BLaER1 treated with 17β-estradiol and CSF1 and Interleukin-3, amounts not matched to agents 10 nM and 100 nM (cell line): ENCODE data around the gene B3GALT5.

ENCODE experiments used
- H3K27ac ChIP-seq, 11 experiments: shearing (Covaris generic); formaldehyde crosslinking; 2 replicates each; pipeline ENCODE4 v1.8.1; 2022
- H3K27me3 ChIP-seq, 11 experiments: shearing (Covaris generic); formaldehyde crosslinking; 2 replicates each; pipeline ENCODE4 v1.8.1; 2022
- H3K36me3 ChIP-seq, 11 experiments: shearing (Covaris generic); formaldehyde crosslinking; 2 replicates each; pipeline ENCODE4 v1.8.1; 2022
- H3K4me1 ChIP-seq, 10 experiments: shearing (Covaris generic); formaldehyde crosslinking; 2 replicates each; pipeline ENCODE4 v1.8.1; 2022
- H3K4me2 ChIP-seq, 11 experiments: shearing (Covaris generic); formaldehyde crosslinking; 2 replicates each; pipeline ENCODE4 v1.8.1; 2022
- H3K4me3 ChIP-seq, 10 experiments: shearing (Covaris generic); formaldehyde crosslinking; 2 replicates each; pipeline ENCODE4 v1.8.1; 2022
- H3K9ac ChIP-seq, 11 experiments: shearing (Covaris generic); formaldehyde crosslinking; 2 replicates each; pipeline ENCODE4 v1.8.1; 2022
- H3K9me3 ChIP-seq, 11 experiments: shearing (Covaris generic); formaldehyde crosslinking; replicated peaks in 1 of 11; 2 replicates each; pipeline ENCODE4 v1.8.1; 2022
- H4K20me1 ChIP-seq, 11 experiments: shearing (Covaris generic); formaldehyde crosslinking; 2 replicates each; pipeline ENCODE4 v1.8.1; 2022
- Cebpa-rat ChIP-seq, 11 experiments: shearing (Covaris generic); IDR thresholded peaks; 2 replicates each; pipeline ENCODE4 v1.8.1; 2022

The B3GALT5 gene

GRCh38 chr21:39659070-39659815 lies 46.5 kb downstream of the B3GALT5 start:
- no peak overlapping the region for H3K4me3 ChIP-seq
- no peaks in the 10 kb centered on the region; a peak in 1 of 22 replicates for H3K27me3 ChIP-seq
- no peaks in the 10 kb centered on the region; a peak in 1 of 22 replicates for H4K20me1 ChIP-seq
- H3K27ac ChIP-seq, result no peak overlapping the region
- H3K4me1 ChIP-seq, result peaks cover 0 to 6% (median 0%) of the 10 kb centered on the region in 10 experiments; a peak in 1 of 20 replicates
- no peaks in the 10 kb centered on the region for H3K36me3 ChIP-seq
- no peak overlapping the region for H3K4me2 ChIP-seq
- 0 out of 22 replicates have a peak, but pooled peaks cover 0 to under 1% (median 0%) of the 10 kb centered on the region in 11 experiments for H3K9me3 ChIP-seq
- no peak for TF ChIP-seq Cebpa-rat (IDR thresholded peaks at IDR 0.05)
- H3K9ac ChIP-seq, result no peak overlapping the region

- no peaks in the 10 kb centered on the region; a peak in 1 of 22 replicates for H4K20me1 ChIP-seq
- no peak overlapping the region for H3K4me3 ChIP-seq
- H3K27ac ChIP-seq, result no peak overlapping the region
- H3K9me3 ChIP-seq, result no peaks in the 10 kb centered on the region
- no peaks in the 10 kb centered on the region; a peak in 1 of 22 replicates for H3K27me3 ChIP-seq
- H3K9ac ChIP-seq, result no peak overlapping the region
- peaks cover 0 to 6% (median 0%) of the 10 kb centered on the region in 10 experiments; a peak in 1 of 20 replicates for H3K4me1 ChIP-seq
- H3K4me2 ChIP-seq, result no peak overlapping the region; a peak in 1 of 22 replicates
- no peak for TF ChIP-seq Cebpa-rat (IDR thresholded peaks at IDR 0.05)
- H3K36me3 ChIP-seq, result no peaks in the 10 kb centered on the region
Observed at GRCh38 chr21:39660191-39660980, 47.6 kb downstream of the B3GALT5 start.

GRCh38 chr21:39661121-39661520 lies 48.4 kb downstream of the B3GALT5 start:
- Histone ChIP-seq H3K4me1 (peaks cover 0 to 6% (median 0%) of the 10 kb centered on the region in 10 experiments; a peak in 1 of 20 replicates), H3K27ac (no peak overlapping the region), H3K36me3 (no peaks in the 10 kb centered on the region), H3K27me3 (no peaks in the 10 kb centered on the region; a peak in 1 of 22 replicates), H4K20me1 (no peaks in the 10 kb centered on the region; a peak in 1 of 22 replicates), H3K4me2 (no peak overlapping the region), H3K4me3 (no peak overlapping the region), H3K9me3 (no peaks in the 10 kb centered on the region), H3K9ac (no peak overlapping the region)
- no peak for TF ChIP-seq Cebpa-rat (IDR thresholded peaks at IDR 0.05)

GRCh38 chr21:39661740-39662139 lies 49.0 kb downstream of the B3GALT5 start:
- Histone ChIP-seq H4K20me1 (no peaks in the 10 kb centered on the region; a peak in 1 of 22 replicates), H3K27ac (no peak overlapping the region), H3K4me2 (no peak overlapping the region), H3K4me1 (peaks cover 0 to 6% (median 0%) of the 10 kb centered on the region in 10 experiments; a peak in 1 of 20 replicates), H3K9ac (no peak overlapping the region), H3K36me3 (no peaks in the 10 kb centered on the region), H3K27me3 (no peaks in the 10 kb centered on the region; a peak in 1 of 22 replicates), H3K4me3 (no peak overlapping the region), H3K9me3 (no peaks in the 10 kb centered on the region)
- TF ChIP-seq Cebpa-rat (IDR thresholded peaks at IDR 0.05), result no peak

GRCh38 chr21:39662411-39662953 lies 49.7 kb downstream of the B3GALT5 start:
- H3K4me2 ChIP-seq, result no peak overlapping the region

GRCh38 chr21:39663066-39663465 lies 50.3 kb downstream of the B3GALT5 start:
- Histone ChIP-seq H3K4me2 (no peak overlapping the region), H3K9me3 (no peaks in the 10 kb centered on the region), H3K36me3 (no peaks in the 10 kb centered on the region), H3K4me1 (peaks cover 0 to 6% (median 0%) of the 10 kb centered on the region in 10 experiments; a peak in 1 of 20 replicates), H3K27ac (no peak overlapping the region), H4K20me1 (no peaks in the 10 kb centered on the region), H3K27me3 (no peaks in the 10 kb centered on the region; a peak in 1 of 22 replicates), H3K4me3 (no peak overlapping the region), H3K9ac (no peak overlapping the region)
- no peak for TF ChIP-seq Cebpa-rat (IDR thresholded peaks at IDR 0.05)

More at GRCh38 chr21:39662411-39662953, 49.7 kb downstream of the B3GALT5 start:
- H3K27ac ChIP-seq, result no peak overlapping the region
- H3K9ac ChIP-seq, result no peak overlapping the region
- H3K4me1 ChIP-seq, result peaks cover 0 to 6% (median 0%) of the 10 kb centered on the region in 10 experiments; a peak in 1 of 20 replicates
- no peaks in the 10 kb centered on the region for H3K36me3 ChIP-seq
- no peak for TF ChIP-seq Cebpa-rat (IDR thresholded peaks at IDR 0.05)
- H3K9me3 ChIP-seq, result no peaks in the 10 kb centered on the region
- H3K27me3 ChIP-seq, result no peaks in the 10 kb centered on the region; a peak in 1 of 22 replicates
- no peaks in the 10 kb centered on the region; a peak in 1 of 22 replicates for H4K20me1 ChIP-seq
- no peak overlapping the region for H3K4me3 ChIP-seq

GRCh38 chr21:39663742-39664492 lies 51.2 kb downstream of the B3GALT5 start:
- no peak overlapping the region for H3K4me3 ChIP-seq

GRCh38 chr21:39664586-39664985 lies 51.8 kb downstream of the B3GALT5 start:
- Histone ChIP-seq H3K27ac (no peak overlapping the region), H4K20me1 (no peaks in the 10 kb centered on the region), H3K4me2 (no peak overlapping the region), H3K4me3 (no peak overlapping the region), H3K9me3 (no peaks in the 10 kb centered on the region), H3K27me3 (no peaks in the 10 kb centered on the region; a peak in 1 of 22 replicates), H3K9ac (no peak overlapping the region), H3K4me1 (no peaks in the 10 kb centered on the region), H3K36me3 (no peaks in the 10 kb centered on the region)
- TF ChIP-seq Cebpa-rat (IDR thresholded peaks at IDR 0.05), result no peak

More at GRCh38 chr21:39663742-39664492, 51.2 kb downstream of the B3GALT5 start:
- Histone ChIP-seq H3K27me3 (no peaks in the 10 kb centered on the region; a peak in 1 of 22 replicates), H3K36me3 (no peaks in the 10 kb centered on the region), H3K27ac (no peak overlapping the region), H3K4me2 (no peak overlapping the region), H3K4me1 (no peaks in the 10 kb centered on the region), H3K9me3 (no peaks in the 10 kb centered on the region), H4K20me1 (no peaks in the 10 kb centered on the region), H3K9ac (no peak overlapping the region)
- no peak for TF ChIP-seq Cebpa-rat (IDR thresholded peaks at IDR 0.05)
